Heart left ventricle (tissue), 13 donors: ENCODE data around the gene CMBL.

Experiments used
- CTCF ChIP-seq, 12 donors: fragments of 200-600 bp; sonication (generic) in 4 of 12; IDR thresholded peaks; one replicate each; pipeline versions ENCODE4 v1.5.0 to v1.8.0; 2018 to 2022; ENCODE audit warnings: antibody characterized with exemption in 12 of 12, mild to moderate bottlenecking in 5 of 12
- POLR2A ChIP-seq, 2 donors: fragments of 450-650 bp; IDR thresholded peaks; one replicate each; pipeline ENCODE4 v1.6.1; 2017; ENCODE audit warnings: antibody characterized with exemption in 2 of 2, mild to moderate bottlenecking in 2 of 2, moderate library complexity in 2 of 2
- donor health status: ischemic (EF 13 %, LVEDD 7.1; RV severe dilation, severe dysfunction).
- donor health status: DM: no; HTN: yes; CAD: no.
- donor health status: DM: no; HTN: no; CAD: no.
- donor health status: ischemic (EF 25% LVEDD 6.9; RV normal size, moderate dysfunction).
- donor health status: ischemic (EF 25% LVEDD 5.7; RV mildly dilated, moderate dysfunction).
- donor health status: ischemic (EF 35%, LVEDD 5.7; RV mildly dilated, moderate dysfunction).
- donor health status: nonischemic (EF 11% LVEDD 7.7; RV severe dilation, severe dysfunction).
- donor health status: DM: yes; HTN: yes; CAD: no.
- donor health status: PGD.
- donor health status: ischemic (EF 29% LVEDD 5.4; RV normal size, mild dysfunction).
- donor health status: nonischemic (EF 23%, LVEDD 6.1; RV moderate dilation, normal function).

DNA sequence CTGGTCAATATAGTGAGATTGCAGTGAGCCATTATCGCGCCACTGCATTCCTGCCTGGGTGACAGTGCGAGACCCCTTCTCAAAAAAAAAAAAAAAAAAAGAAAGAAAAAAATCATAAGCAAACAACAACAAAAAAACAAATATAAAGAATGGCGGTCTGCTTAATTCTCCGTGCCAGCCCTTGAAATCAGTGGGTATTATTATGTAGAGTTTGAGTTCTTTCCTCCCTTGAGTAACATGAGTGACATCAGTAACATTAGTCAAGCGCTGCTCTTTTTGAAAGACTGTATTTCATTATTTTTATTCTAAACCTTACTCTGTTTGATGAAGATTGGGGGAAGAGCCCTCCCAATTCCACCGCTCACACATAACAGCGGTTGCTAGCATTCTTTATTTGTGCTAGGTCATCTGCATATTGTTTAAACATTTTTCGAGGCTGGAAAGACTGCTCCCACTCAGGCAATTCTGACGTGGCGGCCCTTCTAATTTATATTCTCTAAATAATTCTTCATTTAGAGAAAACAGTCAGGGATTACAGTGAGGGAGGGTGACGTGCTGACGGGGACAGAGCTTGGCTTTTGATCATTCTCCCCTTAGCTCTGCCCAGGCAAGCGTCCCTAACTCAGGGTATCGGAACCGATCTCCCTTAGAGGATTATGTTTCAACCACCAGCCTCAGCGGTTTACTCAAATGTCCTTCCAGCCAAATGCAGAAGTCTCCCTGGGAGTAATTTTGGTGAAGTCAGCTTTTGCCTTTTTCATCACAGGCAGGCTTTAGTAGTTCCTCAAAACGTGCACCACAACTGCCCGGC, 44.9 kb upstream of the CMBL start:
- TF ChIP-seq CTCF (IDR thresholded peaks at IDR 0.05): no peak
- TF ChIP-seq POLR2A (IDR thresholded peaks at IDR 0.05): no peak
